Activated CD8-positive, alpha-beta memory T cell treated with anti-CD3 and anti-CD28 coated beads for 24 hours (primary cell): Measurements from ENCODE around the gene OLIG1.
A peak's percentile ranks its signal among the peaks of the same experiment; 100 is the strongest.

Experiments
- DNase-seq: peaks from one replicate; pipeline ENCODE4 v3.0.0-alpha.2; 2020

OLIG1 gene

DNA sequence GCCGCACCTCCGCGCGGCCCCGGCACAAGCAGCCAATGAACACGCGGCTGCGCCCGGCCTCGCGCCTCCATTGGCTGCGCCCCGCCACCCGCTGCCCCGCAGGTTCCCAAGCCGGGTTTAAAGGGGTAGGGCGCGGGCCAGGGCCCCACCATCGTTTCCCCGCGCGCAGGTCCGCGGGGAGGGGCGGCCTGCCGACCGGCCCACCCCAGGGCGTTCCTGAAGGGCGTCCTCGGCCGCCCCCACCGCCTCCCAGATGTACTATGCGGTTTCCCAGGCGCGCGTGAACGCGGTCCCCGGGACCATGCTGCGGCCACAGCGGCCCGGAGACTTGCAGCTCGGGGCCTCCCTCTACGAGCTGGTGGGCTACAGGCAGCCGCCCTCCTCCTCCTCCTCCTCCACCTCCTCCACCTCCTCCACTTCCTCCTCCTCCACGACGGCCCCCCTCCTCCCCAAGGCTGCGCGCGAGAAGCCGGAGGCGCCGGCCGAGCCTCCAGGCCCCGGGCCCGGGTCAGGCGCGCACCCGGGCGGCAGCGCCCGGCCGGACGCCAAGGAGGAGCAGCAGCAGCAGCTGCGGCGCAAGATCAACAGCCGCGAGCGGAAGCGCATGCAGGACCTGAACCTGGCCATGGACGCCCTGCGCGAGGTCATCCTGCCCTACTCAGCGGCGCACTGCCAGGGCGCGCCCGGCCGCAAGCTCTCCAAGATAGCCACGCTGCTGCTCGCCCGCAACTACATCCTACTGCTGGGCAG, at the start of gene OLIG1:
OLIG1 (plus strand) TSS at position 148 of the 750 bp plus-strand sequence; CDS start at position 254, 106 bp downstream.
- DNase-seq = peak; percentile 69

DNA sequence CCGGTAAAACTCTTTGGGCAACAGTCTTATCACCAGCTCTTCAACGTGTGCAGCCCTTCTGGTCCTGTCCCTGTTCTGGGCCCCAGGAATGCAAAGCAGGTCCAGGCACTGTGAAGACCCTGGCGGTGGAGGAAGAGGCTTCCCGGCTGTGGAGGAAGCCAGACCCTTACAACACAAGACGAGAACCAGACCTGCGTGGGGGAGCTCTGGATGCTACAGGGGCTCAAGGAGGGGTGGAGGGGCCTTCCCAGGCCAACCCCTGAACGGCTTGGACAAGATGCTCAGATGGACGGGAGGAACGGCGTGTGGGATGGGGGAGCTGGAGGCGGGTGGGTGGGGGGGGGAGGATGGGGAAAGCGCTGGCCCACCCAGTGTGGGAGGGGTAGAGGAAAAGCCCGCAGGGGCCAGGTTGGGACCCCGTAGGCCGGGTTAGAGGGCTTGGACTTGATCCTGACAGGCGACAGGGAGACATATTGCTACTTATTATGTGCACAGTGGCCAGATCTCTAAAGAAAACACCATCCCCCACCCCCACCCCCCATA, 49.3 kb upstream of the OLIG1 start:
- DNase-seq = no peak

- no peak for DNase-seq
Measured at GRCh38 chr21:33021150-33021549, 48.8 kb upstream of the OLIG1 start.

- DNase-seq = no peak
Measured at GRCh38 chr21:33021667-33022066, 48.3 kb upstream of the OLIG1 start.

- DNase-seq = no peak
Measured at GRCh38 chr21:33022489-33022827, 47.5 kb upstream of the OLIG1 start.

- no peak for DNase-seq
Measured at GRCh38 chr21:33022828-33023573, 46.9 kb upstream of the OLIG1 start.

GRCh38 chr21:33023574-33024200, 46.3 kb upstream of the OLIG1 start:
- DNase-seq = no peak

DNA sequence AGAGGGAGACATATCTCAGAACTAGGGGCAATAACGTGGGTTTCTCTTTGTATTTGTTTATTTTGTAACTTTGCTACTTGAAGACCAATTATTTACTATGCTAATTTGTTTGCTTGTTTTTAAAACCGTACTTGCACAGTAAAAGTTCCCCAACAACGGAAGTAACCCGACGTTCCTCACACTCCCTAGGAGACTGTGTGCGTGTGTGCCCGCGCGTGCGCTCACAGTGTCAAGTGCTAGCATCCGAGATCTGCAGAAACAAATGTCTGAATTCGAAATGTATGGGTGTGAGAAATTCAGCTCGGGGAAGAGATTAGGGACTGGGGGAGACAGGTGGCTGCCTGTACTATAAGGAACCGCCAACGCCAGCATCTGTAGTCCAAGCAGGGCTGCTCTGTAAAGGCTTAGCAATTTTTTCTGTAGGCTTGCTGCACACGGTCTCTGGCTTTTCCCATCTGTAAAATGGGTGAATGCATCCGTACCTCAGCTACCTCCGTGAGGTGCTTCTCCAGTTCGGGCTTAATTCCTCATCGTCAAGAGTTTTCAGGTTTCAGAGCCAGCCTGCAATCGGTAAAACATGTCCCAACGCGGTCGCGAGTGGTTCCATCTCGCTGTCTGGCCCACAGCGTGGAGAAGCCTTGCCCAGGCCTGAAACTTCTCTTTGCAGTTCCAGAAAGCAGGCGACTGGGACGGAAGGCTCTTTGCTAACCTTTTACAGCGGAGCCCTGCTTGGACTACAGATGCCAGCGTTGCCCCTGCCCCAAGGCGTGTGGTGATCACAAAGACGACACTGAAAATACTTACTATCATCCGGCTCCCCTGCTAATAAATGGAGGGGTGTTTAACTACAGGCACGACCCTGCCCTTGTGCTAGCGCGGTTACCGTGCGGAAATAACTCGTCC, 45.5 kb upstream of the OLIG1 start:
- no peak for DNase-seq

DNA sequence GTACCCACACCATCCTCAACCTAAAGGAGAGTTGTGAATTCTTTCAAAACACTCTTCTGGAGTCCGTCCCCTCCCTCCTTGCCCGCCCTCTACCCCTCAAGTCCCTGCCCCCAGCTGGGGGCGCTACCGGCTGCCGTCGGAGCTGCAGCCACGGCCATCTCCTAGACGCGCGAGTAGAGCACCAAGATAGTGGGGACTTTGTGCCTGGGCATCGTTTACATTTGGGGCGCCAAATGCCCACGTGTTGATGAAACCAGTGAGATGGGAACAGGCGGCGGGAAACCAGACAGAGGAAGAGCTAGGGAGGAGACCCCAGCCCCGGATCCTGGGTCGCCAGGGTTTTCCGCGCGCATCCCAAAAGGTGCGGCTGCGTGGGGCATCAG, 44.8 kb upstream of the OLIG1 start:
- no peak for DNase-seq

DNA sequence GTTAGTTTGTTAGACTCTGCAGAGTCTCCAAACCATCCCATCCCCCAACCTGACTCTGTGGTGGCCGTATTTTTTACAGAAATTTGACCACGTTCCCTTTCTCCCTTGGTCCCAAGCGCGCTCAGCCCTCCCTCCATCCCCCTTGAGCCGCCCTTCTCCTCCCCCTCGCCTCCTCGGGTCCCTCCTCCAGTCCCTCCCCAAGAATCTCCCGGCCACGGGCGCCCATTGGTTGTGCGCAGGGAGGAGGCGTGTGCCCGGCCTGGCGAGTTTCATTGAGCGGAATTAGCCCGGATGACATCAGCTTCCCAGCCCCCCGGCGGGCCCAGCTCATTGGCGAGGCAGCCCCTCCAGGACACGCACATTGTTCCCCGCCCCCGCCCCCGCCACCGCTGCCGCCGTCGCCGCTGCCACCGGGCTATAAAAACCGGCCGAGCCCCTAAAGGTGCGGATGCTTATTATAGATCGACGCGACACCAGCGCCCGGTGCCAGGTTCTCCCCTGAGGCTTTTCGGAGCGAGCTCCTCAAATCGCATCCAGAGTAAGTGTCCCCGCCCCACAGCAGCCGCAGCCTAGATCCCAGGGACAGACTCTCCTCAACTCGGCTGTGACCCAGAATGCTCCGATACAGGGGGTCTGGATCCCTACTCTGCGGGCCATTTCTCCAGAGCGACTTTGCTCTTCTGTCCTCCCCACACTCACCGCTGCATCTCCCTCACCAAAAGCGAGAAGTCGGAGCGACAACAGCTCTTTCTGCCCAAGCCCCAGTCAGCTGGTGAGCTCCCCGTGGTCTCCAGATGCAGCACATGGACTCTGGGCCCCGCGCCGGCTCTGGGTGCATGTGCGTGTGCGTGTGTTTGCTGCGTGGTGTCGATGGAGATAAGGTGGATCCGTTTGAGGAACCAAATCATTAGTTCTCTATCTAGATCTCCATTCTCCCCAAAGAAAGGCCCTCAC, 44.2 kb upstream of the OLIG1 start, which contains the start of gene OLIG2:
OLIG2 (plus strand) TSS at position 447 of the 954 bp plus-strand sequence. CDS start 928 bp downstream, outside the sequence.
- no peak for DNase-seq

- no peak for DNase-seq
Measured at GRCh38 chr21:33026443-33026858, 43.5 kb upstream of the OLIG1 start.

GRCh38 chr21:33026878-33027400, 43.0 kb upstream of the OLIG1 start:
- DNase-seq = no peak

- DNase-seq = no peak
Measured at GRCh38 chr21:33027401-33028286, 42.3 kb upstream of the OLIG1 start.

GRCh38 chr21:33028287-33028670, 41.7 kb upstream of the OLIG1 start:
- DNase-seq = no peak

- DNase-seq = no peak
Measured at GRCh38 chr21:33028773-33029384, 41.1 kb upstream of the OLIG1 start.

DNA sequence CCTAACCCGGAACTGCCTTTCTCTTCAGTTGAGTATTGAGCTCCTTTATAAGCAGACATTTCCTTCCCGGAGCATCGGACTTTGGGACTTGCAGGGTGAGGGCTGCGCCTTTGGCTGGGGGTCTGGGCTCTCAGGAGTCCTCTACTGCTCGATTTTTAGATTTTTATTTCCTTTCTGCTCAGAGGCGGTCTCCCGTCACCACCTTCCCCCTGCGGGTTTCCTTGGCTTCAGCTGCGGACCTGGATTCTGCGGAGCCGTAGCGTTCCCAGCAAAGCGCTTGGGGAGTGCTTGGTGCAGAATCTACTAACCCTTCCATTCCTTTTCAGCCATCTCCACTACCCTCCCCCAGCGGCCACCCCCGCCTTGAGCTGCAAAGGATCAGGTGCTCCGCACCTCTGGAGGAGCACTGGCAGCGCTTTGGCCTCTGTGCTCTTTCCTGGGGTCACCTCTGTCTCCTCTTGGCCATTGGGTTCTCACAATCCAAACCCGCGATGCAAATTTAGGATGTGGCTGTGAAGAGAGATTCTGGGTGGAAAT, 40.5 kb upstream of the OLIG1 start:
- DNase-seq = no peak

- DNase-seq = no peak
Measured at GRCh38 chr21:33029975-33030461, 39.9 kb upstream of the OLIG1 start.

GRCh38 chr21:33030633-33031032, 39.3 kb upstream of the OLIG1 start:
- no peak for DNase-seq
